HepG2 (cell line): ENCODE data around the gene CA7. TPM values are rescaled to one million over a fixed set of nuclear protein-coding genes. Genes with fewer than 3 reads are reported as not detected.
A peak's percentile ranks its signal among the peaks of the same experiment; 100 is the strongest.

Experiments used
- GMEB2 ChIP-seq: IDR thresholded peaks from 2 replicates; pipeline ENCODE4 v1.6.1; 2016; ENCODE audit warnings: missing biosample characterization, missing genetic modification reagents, low read depth
- HNRNPK ChIP-seq: fragments of 200-400 bp; formaldehyde crosslinking; IDR thresholded peaks from 2 replicates; pipeline ENCODE4 v1.6.1; 2018; ENCODE audit warnings: low read length, low read depth, moderate library complexity, mild to moderate bottlenecking; ENCODE audit not compliant: poor library complexity, severe bottlenecking
- HOMEZ ChIP-seq: IDR thresholded peaks from 2 replicates; pipeline ENCODE4 v1.6.1; 2016; ENCODE audit warnings: low read depth
- PRDM15 ChIP-seq: sonication (generic); formaldehyde crosslinking; IDR thresholded peaks from 2 replicates; pipeline ENCODE4 v1.4.0; 2020; ENCODE audit warnings: missing genetic modification reagents
- RBM39 ChIP-seq: fragments of 200-400 bp; formaldehyde crosslinking; IDR thresholded peaks from one replicate; pipeline ENCODE4 v1.6.1; 2018; ENCODE audit warnings: antibody characterized with exemption, mild to moderate bottlenecking, low read depth, low read length; ENCODE audit not compliant: poor library complexity, severe bottlenecking
- SETDB1 ChIP-seq: sonication (generic); formaldehyde crosslinking; IDR thresholded peaks from 2 replicates; pipeline ENCODE4 v1.5.1; 2020; ENCODE audit warnings: missing genetic modification reagents, mild to moderate bottlenecking, borderline replicate concordance
- SOX5 ChIP-seq: IDR thresholded peaks from 2 replicates; pipeline ENCODE4 v1.6.1; 2016; ENCODE audit warnings: borderline replicate concordance
- SYNCRIP ChIP-seq: fragments of 200-400 bp; formaldehyde crosslinking; IDR thresholded peaks from 2 replicates; pipeline ENCODE4 v1.6.1; 2018; ENCODE audit warnings: mild to moderate bottlenecking, low read depth, low read length; ENCODE audit not compliant: insufficient read depth
- TEAD2 ChIP-seq: sonication (generic); formaldehyde crosslinking; IDR thresholded peaks from 2 replicates; pipeline ENCODE4 v1.9.0; 2021; ENCODE audit warnings: missing genetic modification reagents
- TRAFD1 ChIP-seq: sonication (generic); formaldehyde crosslinking; IDR thresholded peaks from 2 replicates; pipeline ENCODE4 v1.5.1; 2020; ENCODE audit warnings: missing genetic modification reagents, mild to moderate bottlenecking, borderline replicate concordance
- ZBTB1 ChIP-seq: sonication (generic); formaldehyde crosslinking; IDR thresholded peaks from 2 replicates; pipeline ENCODE4 v1.4.0; 2020; ENCODE audit warnings: missing genetic modification reagents, borderline replicate concordance
- ZFYVE20 ChIP-seq: sonication (generic); formaldehyde crosslinking; IDR thresholded peaks from 2 replicates; pipeline ENCODE4 v1.8.0; 2023; ENCODE audit warnings: low read depth, mild to moderate bottlenecking, moderate library complexity, missing genetic modification reagents, borderline replicate concordance
- ZNF143 ChIP-seq: sonication (generic); formaldehyde crosslinking; IDR thresholded peaks from 2 replicates; pipeline ENCODE4 v1.4.0; 2020; ENCODE audit warnings: missing genetic modification reagents
- ZNF160 ChIP-seq: sonication (generic); formaldehyde crosslinking; IDR thresholded peaks from 2 replicates; pipeline ENCODE4 v1.8.0; 2022; ENCODE audit warnings: mild to moderate bottlenecking, inconsistent platforms, missing genetic modification reagents
- ZNF20 ChIP-seq: sonication (generic); formaldehyde crosslinking; IDR thresholded peaks from 2 replicates; pipeline ENCODE4 v1.4.0; 2020; ENCODE audit warnings: mild to moderate bottlenecking, moderate library complexity, missing genetic modification reagents
- ZNF574 ChIP-seq: sonication (generic); formaldehyde crosslinking; IDR thresholded peaks from 2 replicates; pipeline ENCODE4 v1.4.0; 2020; ENCODE audit warnings: missing genetic modification reagents
- ZNF709 ChIP-seq: sonication (generic); formaldehyde crosslinking; IDR thresholded peaks from 2 replicates; pipeline ENCODE4 v1.5.0; 2020; ENCODE audit warnings: mild to moderate bottlenecking, missing genetic modification reagents
- polyA plus RNA-seq, 8 experiments: library from polyadenylated mRNA; depleted of rRNA in 3 of 8; stranded (reverse) in 7 of 8; unstranded in 1 of 8; fragments of >200 nt; fragmentation: Illumina TruSeq in 4 of 8; extraction: Trizol in 4 of 8; gene quantifications; 2 replicates each; pipeline versions ENCODE4 v1.2.1 to v1.2.3, GENCODE V29; 2011 to 2016; ENCODE audit warnings: low read depth in 4 of 8, missing spikeins in 1 of 8, mixed read lengths in 1 of 8; ENCODE audit not compliant: insufficient read depth in 1 of 8
- total RNA-seq, 5 experiments: library from RNA; depleted of rRNA; stranded (reverse); fragments of >200 nt; fragmentation: Illumina TruSeq; extraction: Trizol; gene quantifications; 2 replicates each; pipeline ENCODE4 v1.2.3, GENCODE V29; 2016; ENCODE audit warnings: low read depth in 1 of 5

The CA7 gene
- total and polyA plus RNA-seq, 2 of the 13 experiments (the other 11 are each of a cell fraction or from before 2014, with no cell fraction given) = not detected

- TF ChIP-seq SOX5 (CRISPR knock-in tag) (no peak; the same call in 1 of the 2 replicates), TEAD2 (CRISPR knock-in tag) (no peak), ZNF20 (CRISPR knock-in tag) (no peak), ZFYVE20 (CRISPR knock-in tag) (no peak), ZNF143 (CRISPR knock-in tag) (peak; percentile 73), SETDB1 (no peak), HNRNPK (peak; percentile 96), ZNF574 (CRISPR knock-in tag) (peak; percentile 85), RBM39 (peak; percentile 70), SYNCRIP (no peak), TRAFD1 (CRISPR knock-in tag) (peak; percentile 56; the same call in 1 of the 2 replicates), ZBTB1 (CRISPR knock-in tag) (no peak), ZNF160 (CRISPR knock-in tag) (peak; percentile 86; the same call in 1 of the 2 replicates), PRDM15 (CRISPR knock-in tag) (no peak), HOMEZ (no peak), ZNF709 (CRISPR knock-in tag) (0 out of 2 replicates have a peak, but pooled peaks have one; percentile 64), GMEB2 (no peak)
Measured at GRCh38 chr16:66872943-66873684, 28.9 kb downstream of the CA7 start (continued).
